Limb (tissue), 2 donors: ENCODE results near the gene MS4A10.

ENCODE experiments used
- DNase-seq, 2 donors: peaks; one replicate each; pipeline ENCODE4 v3.0.0-alpha.2; 2016; ENCODE audit errors: extremely low spot score in 2 of 2

MS4A10 gene

DNA sequence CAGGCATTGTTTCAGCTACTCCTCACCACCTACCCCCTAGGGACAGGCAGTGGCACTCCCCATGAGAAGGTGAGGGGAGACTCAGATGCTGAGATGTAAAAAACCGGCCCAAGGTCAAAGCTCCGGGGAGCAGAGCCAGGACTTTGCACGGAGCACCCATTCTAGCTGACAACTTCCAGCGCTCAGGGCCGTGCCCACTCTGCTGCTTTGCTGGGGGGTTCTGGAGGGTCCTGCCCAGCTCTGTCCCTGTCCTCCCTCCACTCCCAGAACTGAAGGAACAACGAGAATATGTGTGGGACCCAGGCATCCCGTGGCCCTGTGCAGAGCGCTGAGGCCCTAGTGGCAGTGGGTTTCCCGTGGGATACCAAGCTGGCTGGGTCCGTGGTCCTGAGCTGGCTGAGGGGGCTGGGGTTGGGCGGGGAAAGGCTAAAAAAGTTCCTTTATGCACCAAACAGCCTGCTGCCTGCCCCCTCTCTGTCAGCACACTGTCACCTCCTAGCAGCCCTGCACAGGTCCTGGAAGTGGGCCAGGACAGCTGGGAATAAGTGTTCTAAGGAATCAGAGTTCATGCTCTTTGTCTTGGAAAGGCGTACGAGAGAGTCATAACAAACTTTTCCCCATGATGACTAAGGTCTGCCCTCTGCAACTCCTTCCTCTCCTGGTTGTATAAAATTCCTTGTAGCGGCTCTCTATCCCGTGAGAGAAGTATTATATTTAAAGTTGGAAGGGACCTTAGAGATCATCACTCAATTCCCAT is 1.9 kb downstream of the MS4A10 start:
- peak; percentile 58 to 64 for DNase-seq

GRCh38 chr11:60788401-60789125 is 3.4 kb downstream of the MS4A10 start:
- no peak for DNase-seq

- no peak for DNase-seq
Measured at GRCh38 chr11:60790726-60791125, 5.6 kb downstream of the MS4A10 start.

GRCh38 chr11:60791153-60791933 is 6.2 kb downstream of the MS4A10 start:
- DNase-seq: no peak

DNA sequence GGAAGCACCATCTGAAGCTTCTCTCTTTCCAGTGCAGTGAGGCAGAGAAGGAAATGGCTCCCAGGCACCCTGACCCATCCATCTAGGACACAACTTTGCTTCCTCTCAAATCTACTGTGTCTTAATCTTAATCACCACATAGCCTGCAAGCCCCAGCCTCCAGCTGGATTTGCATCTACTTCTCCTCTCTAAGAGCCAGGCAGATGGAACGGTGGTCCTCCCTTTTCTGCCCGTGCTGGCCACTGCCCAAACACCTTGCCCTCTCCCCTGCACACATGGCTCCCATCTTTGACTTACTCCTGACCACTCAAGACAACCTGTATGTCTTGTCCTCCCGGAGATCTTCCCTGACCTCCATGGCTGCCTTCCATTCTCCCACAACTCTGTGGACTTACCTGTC is 7.4 kb downstream of the MS4A10 start:
- no peak for DNase-seq

- no peak for DNase-seq
Measured at GRCh38 chr11:60795291-60795690, 10.2 kb downstream of the MS4A10 start.

- DNase-seq: no peak
Measured at GRCh38 chr11:60797846-60798630, 12.9 kb downstream of the MS4A10 start.

DNA sequence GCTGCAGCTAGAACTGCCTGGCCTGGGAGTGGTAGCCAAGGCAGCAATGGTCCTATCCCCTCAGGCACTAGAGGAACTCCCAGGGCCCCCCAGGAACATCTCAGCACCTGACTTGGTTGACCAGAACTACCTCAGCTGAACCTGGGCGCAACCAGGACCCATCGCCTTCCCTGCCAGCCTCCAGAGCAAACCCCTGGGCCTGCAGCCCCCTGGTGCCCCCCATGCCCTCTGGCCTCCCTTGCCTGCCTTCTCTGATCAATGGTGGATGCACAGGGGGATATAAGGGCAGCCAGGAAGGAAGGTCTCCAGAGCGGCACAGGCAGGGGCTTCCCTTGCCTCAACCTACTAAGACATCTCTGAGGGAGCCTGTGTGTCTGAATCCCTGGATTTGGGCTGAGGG is 13.5 kb downstream of the MS4A10 start:
- no peak for DNase-seq

DNA sequence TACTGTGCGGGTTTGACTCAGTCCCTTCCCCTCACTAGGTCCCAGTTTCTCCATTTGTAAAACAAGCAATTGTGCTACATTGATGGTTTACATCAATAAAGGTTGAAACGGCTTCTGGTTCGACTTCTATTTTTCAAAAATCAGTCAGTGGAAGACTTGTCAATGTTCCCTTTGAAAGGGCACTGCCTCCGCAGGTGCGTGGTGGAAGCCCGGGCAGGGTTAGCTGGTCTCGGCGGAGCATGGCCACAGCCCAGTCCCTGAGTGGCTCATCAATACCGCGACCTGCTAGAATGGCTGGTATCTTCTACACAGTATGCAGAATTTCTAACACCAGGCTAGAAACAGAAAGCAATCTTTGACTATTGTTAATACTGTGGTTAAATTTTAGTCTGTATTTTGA is 16.1 kb downstream of the MS4A10 start:
- no peak for DNase-seq

GRCh38 chr11:60803273-60803936 is 18.3 kb downstream of the MS4A10 start:
- no peak for DNase-seq

GRCh38 chr11:60809249-60809648 is 24.1 kb downstream of the MS4A10 start:
- DNase-seq: no peak

DNA sequence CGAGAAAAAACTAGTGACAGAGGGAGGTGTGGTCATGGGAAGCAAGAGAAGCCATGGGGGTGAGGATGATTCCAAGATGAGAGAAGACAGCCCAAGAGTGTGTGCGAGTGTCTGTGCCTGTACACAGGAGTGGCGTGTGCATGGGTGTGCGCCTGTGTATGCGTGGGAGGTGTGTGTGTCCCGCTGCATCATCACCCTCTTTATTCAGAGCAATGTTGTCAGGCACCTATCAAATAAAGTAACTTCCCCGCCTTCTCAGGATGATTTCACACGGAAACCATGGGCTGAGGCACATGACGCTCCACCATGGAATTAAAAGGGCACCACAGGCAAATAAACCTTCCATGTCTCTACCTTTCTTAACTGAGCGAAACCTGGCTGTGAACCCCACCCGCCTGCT is 24.6 kb downstream of the MS4A10 start:
- no peak for DNase-seq

- no peak for DNase-seq
Measured at GRCh38 chr11:60810151-60810550, 25.0 kb downstream of the MS4A10 start.

GRCh38 chr11:60810569-60810968 is 25.4 kb downstream of the MS4A10 start:
- DNase-seq: no peak

GRCh38 chr11:60813324-60813723 is 28.2 kb downstream of the MS4A10 start:
- no peak for DNase-seq

- no peak for DNase-seq
Measured at GRCh38 chr11:60814112-60814511, 29.0 kb downstream of the MS4A10 start.

- DNase-seq: no peak
Measured at GRCh38 chr11:60816590-60817157, 31.5 kb downstream of the MS4A10 start.

- DNase-seq: no peak
Measured at GRCh38 chr11:60818057-60818456, 32.9 kb downstream of the MS4A10 start.

DNA sequence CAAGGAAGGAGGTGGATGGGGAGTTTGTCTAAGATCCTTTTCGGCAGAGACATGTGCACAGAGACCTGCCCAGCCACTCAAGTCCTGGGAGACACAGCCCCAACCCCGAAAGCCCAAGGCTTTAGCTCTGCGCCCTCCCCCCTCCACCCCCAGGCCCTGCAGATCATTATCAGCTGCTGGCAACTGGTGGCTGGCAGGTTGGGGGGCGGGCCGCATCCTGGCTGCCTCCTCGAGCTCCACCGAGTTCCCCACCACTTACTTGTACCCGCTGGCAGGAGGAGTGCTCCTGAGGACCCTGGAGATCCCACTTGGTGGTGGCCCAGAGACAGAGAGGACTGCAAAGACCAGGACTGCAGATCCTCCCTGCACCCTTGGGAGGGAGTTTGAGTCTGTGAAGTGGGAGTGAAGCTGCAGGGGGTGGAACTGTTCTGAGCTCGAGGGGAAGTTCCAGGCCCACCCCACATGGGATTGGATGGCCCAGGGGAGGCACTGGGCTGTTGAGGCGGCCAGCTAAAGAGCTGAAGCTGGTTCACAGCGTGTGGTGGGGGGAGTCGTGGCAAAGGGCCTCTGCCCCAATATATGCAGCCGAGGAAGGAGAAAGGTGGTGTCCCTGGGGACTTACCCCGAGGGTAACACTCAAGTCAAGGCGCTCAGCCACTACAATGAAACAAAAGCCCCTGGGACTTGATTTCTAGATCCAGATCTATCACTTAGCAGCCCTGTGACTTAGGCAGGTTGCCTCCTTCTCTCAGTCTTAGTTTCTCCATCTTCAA is 36.9 kb downstream of the MS4A10 start:
- DNase-seq: no peak
